ENCODE results near the gene ZNF862.

Gene ZNF862

GRCh38 chr7:149881328-149882247 is 43.4 kb downstream of the ZNF862 start:
- no peak for TF ChIP-seq CTCF (conservative IDR thresholded peaks at IDR 0.05; ENCODE audit: low read length)
- no peak overlapping the region for H3K4me3 ChIP-seq (ENCODE audit: low read length)
- no peak for DNase-seq (ENCODE audit: low read depth)

DNA sequence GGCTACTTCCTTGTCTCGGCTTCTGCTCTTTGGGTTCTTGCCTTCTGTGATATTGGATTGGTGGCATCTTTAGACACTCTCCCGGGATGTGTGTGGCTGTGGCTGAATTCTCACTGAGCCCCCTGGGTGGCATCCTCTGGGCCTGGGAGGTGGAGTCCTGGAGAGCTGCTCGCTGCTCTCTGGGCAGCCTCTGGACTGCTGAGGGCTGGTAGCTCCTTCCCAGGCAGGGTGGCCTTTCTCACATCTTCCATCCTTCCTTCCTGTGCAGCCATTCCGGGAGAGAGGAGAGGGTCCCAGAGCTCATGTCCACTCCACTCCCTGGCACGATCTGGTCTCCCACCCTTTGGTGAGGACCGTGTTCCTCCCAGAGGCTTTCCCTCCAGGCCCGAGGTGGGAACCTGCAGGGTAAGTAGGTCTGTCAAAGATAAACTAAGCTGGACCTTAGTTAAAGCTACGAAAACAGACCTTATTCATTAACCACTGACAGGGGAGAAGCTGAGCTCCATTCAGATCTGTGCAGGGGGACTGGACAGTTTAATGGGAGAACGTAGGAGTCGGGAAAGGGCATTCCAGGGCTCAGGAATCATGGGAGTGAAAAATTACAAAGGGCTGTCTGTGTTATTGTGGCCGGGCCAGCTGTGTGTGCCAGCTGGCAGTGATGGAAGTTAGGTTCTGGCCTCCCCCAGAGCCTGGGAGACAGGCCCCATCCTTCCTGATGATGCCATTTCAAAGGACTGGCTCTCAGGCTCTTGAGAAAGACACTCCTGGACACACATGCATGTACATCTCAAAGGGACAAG is 44.3 kb downstream of the ZNF862 start:
- no peak for TF ChIP-seq CTCF (conservative IDR thresholded peaks at IDR 0.05; ENCODE audit: low read length)
- no peak overlapping the region for H3K4me3 ChIP-seq (ENCODE audit: low read length)
- DNase-seq (ENCODE audit: low read depth) = peak; percentile 16

- no peak for TF ChIP-seq CTCF (conservative IDR thresholded peaks at IDR 0.05; ENCODE audit: low read length)
These were observed 44.9 kb downstream of the ZNF862 start for GRCh38 chr7:149883048-149883438.

DNA sequence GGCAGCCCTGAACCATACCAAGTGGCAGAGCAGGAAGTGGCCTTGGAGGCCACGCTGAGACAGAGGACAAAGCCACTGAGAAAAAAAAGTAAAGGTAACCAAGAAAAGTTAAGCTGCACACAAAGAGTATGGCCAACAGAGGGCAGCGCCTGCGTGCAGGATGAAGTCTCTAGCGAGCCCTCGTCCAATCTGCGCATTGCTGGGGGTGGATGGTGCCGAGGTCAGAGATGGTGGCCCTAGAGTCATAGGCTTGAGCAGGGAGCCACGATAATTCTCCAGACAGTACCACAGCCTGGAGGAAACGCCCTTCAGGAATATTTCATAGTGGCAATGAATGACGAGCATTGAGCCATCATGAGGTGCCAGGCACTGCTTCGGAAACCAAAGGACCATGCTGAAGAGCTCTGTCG is 45.3 kb downstream of the ZNF862 start:
- DNase-seq (ENCODE audit: low read depth) = peak; percentile 27
- peak; percentile 66 for TF ChIP-seq CTCF (conservative IDR thresholded peaks at IDR 0.05; ENCODE audit: low read length)
- no peak overlapping the region for H3K4me3 ChIP-seq (ENCODE audit: low read length)

More at GRCh38 chr7:149883048-149883438, 44.9 kb downstream of the ZNF862 start:
- no peak overlapping the region for H3K4me3 ChIP-seq (ENCODE audit: low read length)
- DNase-seq (ENCODE audit: low read depth) = no peak

DNA sequence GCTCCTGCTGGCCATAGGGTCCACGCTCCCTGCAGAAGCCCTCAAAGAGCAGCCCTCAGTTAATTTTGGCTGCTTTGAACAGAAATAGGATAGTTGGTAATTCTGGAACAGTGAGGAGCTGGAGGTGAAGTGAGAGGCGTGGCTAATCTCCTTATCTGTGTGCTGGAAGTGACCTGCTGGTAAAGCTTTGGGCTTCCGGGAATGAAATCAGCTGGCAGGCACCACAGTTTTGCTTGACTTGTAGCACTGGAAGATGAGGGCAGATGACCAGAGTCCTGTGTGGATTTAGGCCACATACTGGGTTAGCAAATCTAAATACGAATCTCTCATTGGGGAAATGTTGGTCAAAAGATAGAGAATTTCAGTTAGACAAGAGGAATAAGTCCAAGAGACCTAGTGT is 45.8 kb downstream of the ZNF862 start:
- DNase-seq (ENCODE audit: low read depth) = no peak
- no peak for TF ChIP-seq CTCF (conservative IDR thresholded peaks at IDR 0.05; ENCODE audit: low read length)
- H3K4me3 ChIP-seq (ENCODE audit: low read length) = no peak overlapping the region

DNA sequence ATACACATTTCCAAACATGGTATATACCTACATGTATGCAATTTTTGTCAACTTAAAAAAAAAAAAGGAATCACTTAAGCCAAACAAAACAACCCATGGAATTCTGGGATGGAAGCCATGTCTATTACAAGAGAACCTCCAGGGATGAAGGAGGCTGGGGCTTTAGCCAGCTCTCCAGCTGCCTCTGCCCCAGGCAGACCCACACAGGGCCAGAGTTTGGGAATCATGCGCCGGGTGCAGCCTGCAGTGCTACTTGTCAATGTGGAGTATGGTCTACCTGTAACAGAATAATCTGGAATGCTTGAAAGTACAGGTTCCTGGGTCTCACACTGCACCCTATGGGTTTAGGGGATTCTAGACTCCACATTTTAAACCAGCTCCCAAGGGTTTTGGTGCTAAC is 46.4 kb downstream of the ZNF862 start:
- no peak for DNase-seq (ENCODE audit: low read depth)
- no peak for TF ChIP-seq CTCF (conservative IDR thresholded peaks at IDR 0.05; ENCODE audit: low read length)

More for the DNA sequence above, 46.4 kb downstream of the ZNF862 start:
- H3K4me3 ChIP-seq (ENCODE audit: low read length) = no peak overlapping the region

All from AG10803 (cell line).